Effector memory CD8-positive, alpha-beta T cell (primary cell): ENCODE measurements around the gene PKNOX1.
"Not testable (repeated sequence)": the region's sequence is repeated elsewhere in the genome, so short reads cannot be mapped to it uniquely, and the experiment has no call there.

Experiments used
- ATAC-seq: fragments of 150-1000 bp; cut with Tn5 transposase; replicated peaks from 2 replicates; pipeline ENCODE4 v1.10.0; 2021; ENCODE audit warnings: mild to moderate bottlenecking, moderate library complexity
- DNase-seq, 3 experiments: peaks; one replicate each; pipeline ENCODE4 v3.0.0; 2021
- H3K27ac Mint-ChIP-seq, 2 donors: one replicate each; pipeline ENCODE4 v1.8.0; 2022; ENCODE audit warnings: mild to moderate bottlenecking in 2 of 2, mixed read lengths in 2 of 2, moderate library complexity in 2 of 2
- H3K27me3 Mint-ChIP-seq, 2 donors: one replicate each; pipeline ENCODE4 v1.8.0; 2022; ENCODE audit warnings: mixed read lengths in 2 of 2
- H3K36me3 Mint-ChIP-seq: one replicate; pipeline ENCODE4 v1.8.0; 2022; ENCODE audit warnings: mild to moderate bottlenecking, moderate library complexity, mixed read lengths; ENCODE audit not compliant: insufficient read depth
- H3K4me1 Mint-ChIP-seq, 2 donors: one replicate each; pipeline ENCODE4 v1.8.0; 2022; ENCODE audit warnings: low read depth in 2 of 2, mixed read lengths in 2 of 2
- H3K4me3 Mint-ChIP-seq, 2 donors: one replicate each; pipeline ENCODE4 v1.8.0; 2022; ENCODE audit warnings: mild to moderate bottlenecking in 2 of 2, mixed read lengths in 2 of 2, moderate library complexity in 2 of 2
- H3K9me3 Mint-ChIP-seq, 2 donors: one replicate each; pipeline ENCODE4 v1.8.0; 2022; ENCODE audit warnings: mixed read lengths in 2 of 2

PKNOX1 gene

DNA sequence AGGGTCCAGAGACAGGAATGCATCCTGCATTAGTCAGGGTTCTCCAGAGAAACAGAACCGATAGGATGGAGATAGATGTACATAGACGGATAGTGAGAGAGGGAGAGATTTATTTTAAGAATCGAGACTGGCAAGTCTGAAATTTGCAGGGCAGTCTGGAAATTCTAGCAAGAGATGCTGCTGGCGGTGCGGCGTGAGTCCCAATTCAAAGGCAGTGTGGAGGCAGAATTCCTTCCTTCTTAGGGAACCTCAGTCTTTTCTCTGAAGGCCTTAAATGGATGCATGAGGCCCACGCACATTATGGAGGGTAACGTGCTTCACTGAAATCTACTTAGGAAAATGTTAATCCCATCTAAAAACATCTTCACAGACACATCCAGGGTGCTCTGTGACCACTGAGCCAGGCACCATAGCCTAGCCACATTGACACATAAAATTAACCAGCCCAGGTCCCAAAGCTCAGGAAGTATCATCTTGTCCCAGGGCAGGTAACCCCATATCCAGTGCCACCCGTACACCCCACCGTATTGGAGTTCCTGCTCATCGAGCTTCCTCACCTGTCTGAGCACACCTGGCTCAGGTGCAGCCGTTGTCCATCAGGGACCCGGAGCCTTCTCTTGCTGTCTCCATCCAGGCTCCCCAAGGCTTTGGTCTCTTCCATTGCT is 9.7 kb upstream of the PKNOX1 start:
- Mint-ChIP-seq H3K4me3 (no peak overlapping the region), H3K27me3 (no peaks in the 10 kb centered on the region), H3K27ac (no peak overlapping the region), H3K36me3 (no peaks in the 10 kb centered on the region), H3K4me1 (peaks cover 0 to 3% of the 10 kb centered on the region in 2 donors), H3K9me3 (no peaks in the 10 kb centered on the region)
- no peak for DNase-seq
- ATAC-seq = no peak

DNA sequence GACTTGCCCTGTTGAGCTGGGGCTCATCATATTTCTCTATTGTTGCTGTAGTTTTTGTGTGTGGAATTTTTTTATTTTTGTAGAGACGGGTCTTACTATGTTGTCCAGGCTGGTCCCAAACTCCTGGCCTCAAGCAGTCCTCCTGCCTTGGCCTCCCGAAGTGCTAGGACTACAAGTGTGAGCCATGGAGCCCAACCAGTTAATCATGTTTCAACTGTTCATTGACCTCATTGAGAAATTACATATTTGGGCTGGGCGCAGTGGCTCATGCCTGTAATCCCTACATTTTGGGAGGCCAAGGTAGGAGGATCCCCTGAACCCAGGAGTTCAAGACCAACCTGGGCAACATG is 9.2 kb upstream of the PKNOX1 start:
- ATAC-seq (no peak), DNase-seq (no peak)
- no peaks in the 10 kb centered on the region for H3K9me3 Mint-ChIP-seq

DNA sequence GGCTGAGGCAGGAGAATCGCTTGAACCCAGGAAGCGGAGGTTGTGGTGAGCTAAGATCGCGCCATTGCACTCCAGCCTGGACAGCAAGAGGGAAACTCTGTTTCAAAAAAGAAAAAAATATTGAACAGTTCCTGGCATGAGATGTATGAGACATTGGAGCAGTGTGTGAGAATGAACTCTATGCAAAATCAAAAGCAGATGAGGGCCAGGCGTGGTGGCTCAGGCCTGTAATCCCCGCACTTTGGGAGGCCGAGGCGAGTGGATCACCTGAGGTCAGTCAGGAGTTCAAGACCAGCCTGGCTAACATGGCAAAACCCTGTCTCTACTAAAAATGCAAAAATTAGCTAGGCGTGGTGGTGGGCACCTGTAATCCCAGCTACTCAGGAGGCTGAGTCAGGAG is 6.7 kb upstream of the PKNOX1 start:
- H3K27me3 Mint-ChIP-seq, ATAC-seq: not testable (repeated sequence)

More for the DNA sequence above, 9.2 kb upstream of the PKNOX1 start:
- H3K4me1 Mint-ChIP-seq = no peaks in the 10 kb centered on the region
- H3K36me3 Mint-ChIP-seq = no peaks in the 10 kb centered on the region
- H3K27ac Mint-ChIP-seq = no peak overlapping the region
- no peaks in the 10 kb centered on the region for H3K27me3 Mint-ChIP-seq
- no peak overlapping the region for H3K4me3 Mint-ChIP-seq

DNA sequence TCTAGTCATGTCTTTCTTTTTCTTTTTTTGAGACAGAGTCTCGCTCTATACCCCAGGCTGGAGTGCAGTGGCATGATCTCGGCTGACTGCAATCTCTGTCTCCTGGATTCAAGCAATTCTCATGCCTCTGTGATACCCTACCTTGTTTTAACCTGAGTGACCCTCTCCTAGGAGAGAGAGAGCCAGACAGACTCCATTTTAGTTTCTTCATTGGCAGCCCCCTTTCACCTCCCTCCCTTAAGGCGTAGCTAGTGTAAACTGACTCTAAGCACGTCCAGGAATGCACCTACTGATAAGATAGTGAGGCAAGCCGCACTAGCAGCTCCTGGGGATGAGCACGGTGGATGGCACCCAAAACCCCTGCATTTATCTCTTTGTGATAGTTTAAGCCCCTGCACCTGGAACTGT is 5.2 kb upstream of the PKNOX1 start:
- no peak for ATAC-seq
- no peak overlapping the region for H3K4me3 Mint-ChIP-seq
- no peaks in the 10 kb centered on the region for H3K36me3 Mint-ChIP-seq
- H3K27ac Mint-ChIP-seq = no peak overlapping the region
- H3K9me3 Mint-ChIP-seq = no peaks in the 10 kb centered on the region
- peaks cover 0 to 3% of the 10 kb centered on the region in 2 donors for H3K4me1 Mint-ChIP-seq
- H3K27me3 Mint-ChIP-seq = no peaks in the 10 kb centered on the region
- DNase-seq = no peak

More for the DNA sequence above, 6.7 kb upstream of the PKNOX1 start:
- not testable (repeated sequence) for H3K4me3 Mint-ChIP-seq, H3K36me3 Mint-ChIP-seq, H3K9me3 Mint-ChIP-seq, H3K4me1 Mint-ChIP-seq, DNase-seq, H3K27ac Mint-ChIP-seq

DNA sequence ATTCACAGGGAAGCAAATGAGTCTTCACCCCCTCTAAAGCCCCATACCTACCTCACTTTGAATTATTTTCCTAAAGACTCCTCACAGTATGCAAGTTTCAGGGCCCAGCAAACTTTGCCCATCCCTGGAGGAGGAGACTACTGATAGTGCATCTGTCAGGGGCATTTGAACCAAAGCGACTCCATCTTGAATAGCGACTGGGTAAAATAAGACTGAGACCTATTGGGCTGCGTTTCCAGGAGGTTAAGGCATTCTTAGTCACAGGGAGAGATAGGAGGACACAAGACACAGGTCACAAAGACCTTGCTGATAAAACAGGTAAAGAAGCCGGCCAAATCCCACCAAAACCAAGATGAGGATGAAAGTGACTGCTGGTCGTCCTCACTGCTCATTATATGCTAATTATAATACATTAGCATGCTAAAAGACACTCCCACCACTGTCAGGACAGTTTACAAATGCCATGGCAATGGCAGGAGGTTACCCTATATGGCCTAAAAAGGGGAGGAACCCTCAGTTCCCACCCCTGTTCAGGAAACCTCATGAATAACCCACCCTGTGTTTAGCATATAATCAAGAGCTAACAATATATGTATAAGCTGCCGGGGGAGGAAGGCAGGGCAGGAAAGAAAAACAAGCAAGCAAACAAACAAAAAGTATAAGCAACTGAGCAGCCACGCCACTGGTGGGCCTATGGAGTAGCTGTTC is 3.3 kb upstream of the PKNOX1 start:
- H3K27me3 Mint-ChIP-seq = no peaks in the 10 kb centered on the region
- peaks cover 4% of the 10 kb centered on the region for H3K36me3 Mint-ChIP-seq
- ATAC-seq (no peak), DNase-seq (no peak)
- no peak overlapping the region for H3K27ac Mint-ChIP-seq
- no peaks in the 10 kb centered on the region for H3K9me3 Mint-ChIP-seq
- peaks cover 5% of the 10 kb centered on the region in 2 donors for H3K4me1 Mint-ChIP-seq
- H3K4me3 Mint-ChIP-seq = no peak overlapping the region

DNA sequence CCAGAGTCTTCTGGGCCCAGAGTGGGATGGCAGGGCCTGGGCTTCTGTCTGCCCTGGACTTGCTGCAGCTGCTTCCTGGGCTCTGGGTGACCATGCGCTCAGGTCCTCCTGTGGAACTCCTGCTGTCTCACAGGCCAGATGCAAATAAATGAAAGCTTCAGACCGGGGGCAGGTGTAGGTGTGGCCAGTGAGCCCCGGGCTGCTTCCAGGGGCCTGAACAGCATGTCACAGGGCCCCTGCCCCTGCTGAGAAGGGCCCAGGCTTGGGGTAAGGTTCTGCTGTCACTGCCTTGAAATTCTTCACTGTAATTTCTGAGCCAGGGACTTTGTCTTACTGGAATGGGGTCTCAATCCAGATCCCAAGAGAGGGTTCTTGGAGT is 2.5 kb upstream of the PKNOX1 start:
- no peaks in the 10 kb centered on the region for H3K27me3 Mint-ChIP-seq
- no peaks in the 10 kb centered on the region for H3K9me3 Mint-ChIP-seq
- peaks cover 8 to 11% of the 10 kb centered on the region in 2 donors for H3K4me1 Mint-ChIP-seq
- ATAC-seq (no peak), DNase-seq (no peak)
- peaks cover 4% of the 10 kb centered on the region for H3K36me3 Mint-ChIP-seq
- H3K27ac Mint-ChIP-seq = no peak overlapping the region
- no peak overlapping the region for H3K4me3 Mint-ChIP-seq

DNA sequence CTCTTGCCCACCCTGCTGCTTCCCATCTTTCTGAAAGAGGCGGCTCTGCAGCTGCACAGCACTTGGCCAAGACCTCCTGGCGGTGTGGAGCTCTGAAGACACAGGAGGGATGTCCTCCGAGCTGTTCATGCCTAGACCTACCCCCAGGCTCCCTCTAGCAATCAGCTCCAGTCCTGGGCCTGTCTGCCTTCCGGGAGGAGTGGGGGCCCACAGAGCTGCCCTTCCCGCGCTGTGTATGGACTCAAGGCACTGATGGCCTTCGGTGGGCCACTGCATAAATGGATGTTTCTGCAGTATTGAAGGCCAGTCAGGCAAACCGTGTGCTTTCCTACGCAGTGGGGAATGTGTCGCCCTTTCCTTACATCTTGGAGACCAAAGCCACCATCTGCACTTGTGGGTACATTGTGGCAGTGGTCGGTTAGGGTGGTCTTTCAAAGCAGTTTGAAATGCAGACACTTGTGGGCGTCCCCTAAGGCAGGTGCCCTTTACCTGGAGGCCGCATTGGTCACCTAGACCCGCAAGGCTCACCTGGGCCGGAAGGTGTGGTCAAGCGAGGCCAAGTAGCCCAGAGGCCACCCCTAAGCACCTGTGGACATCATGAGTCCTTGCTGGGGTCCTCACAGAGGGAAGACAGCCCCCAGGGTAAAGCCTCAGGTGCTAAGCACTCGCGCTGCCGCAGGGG is 912 bp upstream of the PKNOX1 start:
- peak overlapping the region; percentile 60 to 81 for H3K27ac Mint-ChIP-seq
- H3K27me3 Mint-ChIP-seq = no peaks in the 10 kb centered on the region
- peaks cover 8% of the 10 kb centered on the region for H3K36me3 Mint-ChIP-seq
- no peaks in the 10 kb centered on the region for H3K9me3 Mint-ChIP-seq
- H3K4me1 Mint-ChIP-seq = peaks cover 10 to 20% of the 10 kb centered on the region in 2 donors
- no peak for ATAC-seq
- DNase-seq = peak in 1 of 3 experiments; percentile 2
- peak overlapping the region; percentile 75 to 78 for H3K4me3 Mint-ChIP-seq

DNA sequence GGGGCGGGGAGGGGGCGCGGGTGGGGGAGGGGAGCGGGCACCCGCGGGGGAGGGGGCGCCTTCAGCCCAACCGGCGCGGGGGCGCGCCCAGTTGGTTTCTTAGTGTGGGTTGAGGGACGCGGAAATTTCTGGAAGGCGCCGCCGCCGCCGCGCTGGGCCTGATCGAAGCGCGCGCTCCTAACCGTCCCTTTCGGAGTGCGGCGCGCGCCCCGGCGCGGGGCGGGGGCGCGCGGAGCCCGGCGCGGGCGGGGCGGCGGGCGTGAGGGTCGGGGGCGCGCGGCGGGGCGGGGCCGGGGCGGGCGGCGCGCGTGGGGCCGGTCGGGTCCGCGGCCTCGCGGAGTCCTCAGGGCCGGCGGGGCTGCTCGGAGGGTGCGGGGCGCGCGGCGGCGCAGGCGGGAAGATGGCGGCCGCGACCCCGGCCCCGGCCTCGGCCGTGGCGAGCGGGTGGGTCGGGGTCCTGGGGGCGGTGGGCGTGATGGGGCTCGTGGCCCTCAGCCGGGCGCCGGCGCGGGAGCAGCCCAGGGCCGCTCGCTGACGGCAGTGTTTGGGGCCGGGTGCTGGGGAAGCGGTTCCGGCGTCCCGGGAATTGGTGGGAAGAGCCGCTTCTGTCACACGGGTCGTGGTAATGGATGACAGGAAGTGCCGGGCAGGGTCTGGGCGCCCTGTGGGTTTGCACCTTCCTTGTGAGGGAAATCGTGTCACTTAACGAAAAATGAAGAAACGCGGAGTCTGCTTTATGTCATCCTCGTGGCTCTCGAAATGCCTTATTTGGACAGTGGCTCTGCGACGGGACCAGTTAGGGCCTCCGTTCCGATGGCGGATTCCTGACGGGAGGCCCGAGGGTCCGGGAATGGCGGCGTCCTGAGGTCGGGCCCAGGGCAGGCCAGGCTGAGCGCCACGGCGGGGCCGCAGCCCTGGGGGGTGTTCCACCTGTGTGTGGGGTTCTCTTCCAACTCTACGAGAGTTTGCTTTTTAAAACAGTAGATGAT is 764 bp downstream of the PKNOX1 start:
- H3K27ac Mint-ChIP-seq = peak overlapping the region; percentile 81 to 94
- ATAC-seq = peak; percentile 16
- H3K36me3 Mint-ChIP-seq = peaks cover 13% of the 10 kb centered on the region
- peak; percentile 30 to 58 (median 50) for DNase-seq
- H3K4me3 Mint-ChIP-seq = peak overlapping the region; percentile 78 to 81
- peaks cover 18 to 28% of the 10 kb centered on the region in 2 donors for H3K4me1 Mint-ChIP-seq
- H3K27me3 Mint-ChIP-seq = no peaks in the 10 kb centered on the region
- H3K9me3 Mint-ChIP-seq = no peaks in the 10 kb centered on the region

DNA sequence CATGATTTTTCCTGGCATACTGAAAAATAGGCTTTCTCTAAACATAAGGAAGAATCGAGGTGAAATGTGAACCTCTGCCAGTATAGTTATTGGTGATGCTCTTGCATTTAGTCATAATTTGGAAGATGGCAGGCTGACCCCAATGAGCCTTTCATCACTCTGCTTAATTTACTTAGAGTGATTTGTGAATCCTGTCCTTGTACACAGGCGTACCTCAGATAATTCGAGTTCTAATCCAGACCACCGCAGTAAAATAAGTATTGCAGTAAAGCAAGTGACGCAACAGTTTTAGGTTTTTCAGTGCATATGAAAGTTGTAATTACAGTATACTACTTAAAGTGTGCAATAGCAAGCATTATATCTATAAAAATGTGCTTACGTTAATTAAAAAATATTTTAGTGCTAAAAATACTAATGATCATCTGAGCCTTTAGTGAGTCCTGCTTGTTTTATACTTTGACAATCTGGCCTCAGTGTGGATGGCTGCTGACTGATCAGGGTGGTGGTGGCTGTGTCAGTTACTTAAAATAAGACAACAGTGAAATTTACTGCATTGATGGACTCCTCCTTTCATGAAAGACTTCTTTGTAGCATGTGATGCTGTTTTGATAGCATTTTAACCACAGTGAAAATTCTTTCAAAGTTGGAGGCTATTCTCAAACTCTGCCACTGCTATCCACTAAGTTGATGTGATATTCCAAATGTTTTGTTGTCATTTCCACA is 1.7 kb downstream of the PKNOX1 start:
- Mint-ChIP-seq H3K27me3 (no peaks in the 10 kb centered on the region), H3K4me1 (peaks cover 22 to 37% of the 10 kb centered on the region in 2 donors), H3K27ac (peak overlapping the region; percentile 75 to 94), H3K4me3 (peak overlapping the region; percentile 78 to 81), H3K36me3 (peaks cover 13% of the 10 kb centered on the region), H3K9me3 (no peaks in the 10 kb centered on the region)
- no peak for ATAC-seq
- DNase-seq = no peak

DNA sequence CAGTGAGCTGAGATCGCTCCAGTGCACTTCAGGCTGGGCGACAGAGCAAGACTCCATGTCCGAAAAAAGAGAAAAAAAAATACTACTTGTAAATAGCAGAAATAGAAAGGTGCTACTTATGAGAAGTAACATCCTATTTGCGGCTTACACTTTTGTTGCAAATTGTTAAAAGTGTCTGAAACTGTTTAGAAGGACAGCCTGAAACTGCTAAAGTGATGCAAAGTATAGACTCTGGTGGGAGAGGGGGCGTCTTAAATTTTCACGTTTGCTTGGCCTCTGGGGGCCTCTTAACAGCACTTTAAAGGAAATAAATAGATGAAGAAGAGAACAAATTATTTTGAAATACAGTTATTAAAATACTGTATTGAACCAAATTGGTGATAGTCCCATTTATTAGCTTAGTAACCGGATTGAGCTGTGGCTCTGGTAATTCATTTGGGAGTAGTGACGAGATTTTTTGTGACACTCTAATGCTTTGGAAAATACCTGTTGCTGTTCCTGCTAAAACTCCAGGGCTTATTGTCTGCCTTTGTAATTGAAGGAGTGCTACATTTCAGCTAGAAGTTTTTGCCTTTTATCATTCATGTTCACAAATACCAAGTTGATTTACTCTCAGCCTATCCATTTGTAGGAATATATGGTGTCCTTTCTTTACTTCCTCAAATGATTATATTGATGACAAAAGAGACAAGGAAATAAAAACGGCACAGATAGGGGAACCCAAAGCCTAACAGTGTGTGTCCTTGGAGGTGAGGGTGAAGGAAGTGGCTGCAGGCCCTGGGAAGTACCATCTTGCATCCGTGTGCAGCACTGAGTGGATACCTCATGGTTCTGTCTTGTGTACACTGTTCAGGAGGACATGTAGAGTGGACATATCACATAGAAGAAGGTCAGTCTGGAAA is 6.2 kb downstream of the PKNOX1 start:
- Mint-ChIP-seq H3K27ac (peak overlapping the region; percentile 9 to 47), H3K4me3 (no peak overlapping the region)
- no peak for ATAC-seq

DNA sequence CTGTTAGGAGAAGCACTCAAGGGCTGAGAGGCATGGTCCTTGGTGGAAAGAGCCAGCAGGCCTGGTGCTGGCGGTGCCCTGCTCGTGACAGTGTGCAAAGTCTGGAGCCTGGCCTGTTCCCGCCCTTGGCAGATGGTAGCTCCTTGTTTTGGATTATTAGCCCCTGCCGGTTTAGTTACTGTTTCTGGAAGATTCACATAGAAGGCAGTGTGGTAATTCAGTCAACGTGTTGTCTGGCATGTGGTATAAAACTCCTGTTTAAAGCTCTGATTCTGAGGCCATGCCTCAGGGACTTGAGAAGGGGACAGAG is 6.8 kb downstream of the PKNOX1 start:
- Mint-ChIP-seq H3K4me1 (peaks cover 27 to 37% of the 10 kb centered on the region in 2 donors), H3K27ac (peak overlapping the region in 1 of 2 donors; percentile 9), H3K4me3 (no peak overlapping the region), H3K36me3 (peaks cover 12% of the 10 kb centered on the region), H3K9me3 (no peaks in the 10 kb centered on the region), H3K27me3 (no peaks in the 10 kb centered on the region)
- ATAC-seq (no peak), DNase-seq (no peak)

More for the DNA sequence above, 6.2 kb downstream of the PKNOX1 start:
- Mint-ChIP-seq H3K9me3 (no peaks in the 10 kb centered on the region), H3K27me3 (no peaks in the 10 kb centered on the region), H3K4me1 (peaks cover 30 to 41% of the 10 kb centered on the region in 2 donors), H3K36me3 (peaks cover 12% of the 10 kb centered on the region)
- no peak for DNase-seq

DNA sequence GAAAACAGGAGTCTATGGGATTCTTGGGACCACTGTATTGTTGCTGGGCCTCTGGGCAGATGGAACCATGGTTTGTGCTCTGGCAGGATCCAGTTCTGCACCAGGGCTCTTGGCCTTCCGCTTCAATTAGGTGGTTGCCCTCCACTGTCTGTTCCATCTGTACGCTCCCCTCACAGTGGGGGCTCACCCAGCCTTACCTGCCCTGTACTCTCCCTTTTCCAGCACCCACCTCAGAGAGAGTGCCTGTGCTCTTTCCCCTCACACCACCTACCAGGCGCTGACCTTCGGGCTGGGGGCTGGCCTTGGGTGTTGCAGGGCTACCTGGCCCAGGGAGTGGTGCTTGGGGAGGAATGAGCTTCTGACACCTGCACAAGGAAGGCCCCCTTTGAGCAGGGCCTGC is 7.5 kb downstream of the PKNOX1 start:
- Mint-ChIP-seq H3K27ac (no peak overlapping the region), H3K27me3 (no peaks in the 10 kb centered on the region)
- DNase-seq = no peak

More for the DNA sequence above, 7.5 kb downstream of the PKNOX1 start:
- ATAC-seq = no peak
- Mint-ChIP-seq H3K4me3 (no peak overlapping the region), H3K4me1 (peaks cover 31 to 32% of the 10 kb centered on the region in 2 donors), H3K9me3 (no peaks in the 10 kb centered on the region), H3K36me3 (peaks cover 12% of the 10 kb centered on the region)
